Measurements from ENCODE around the gene SORBS2. TPM values are rescaled to one million over a fixed set of nuclear protein-coding genes. Genes with fewer than 3 reads are reported as not detected.

SORBS2 gene
- total and polyA plus RNA-seq, 3 donors from 2014 or later = 20.2 to 47.7 (median 26.0) TPM

DNA sequence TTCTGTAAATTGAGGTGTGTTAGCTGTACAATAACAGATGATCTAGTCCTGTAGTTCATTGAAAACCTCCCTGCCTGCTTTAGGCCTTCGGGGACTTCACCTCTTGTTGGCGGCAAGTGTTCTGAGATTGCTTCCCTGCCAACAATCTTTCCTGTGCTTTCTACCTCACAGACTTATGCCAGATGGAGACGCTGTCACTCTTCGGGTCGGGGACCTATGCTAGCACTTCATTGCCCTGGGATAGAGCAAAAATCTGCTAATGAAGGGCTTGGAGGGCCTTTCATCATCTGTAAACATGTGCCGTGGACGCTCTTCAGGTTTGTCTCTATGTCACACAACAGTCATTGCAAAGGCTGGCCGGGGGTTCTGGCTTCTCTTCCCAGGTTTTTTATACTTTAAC, 272.0 kb downstream of the SORBS2 start:
- no peak overlapping the region for H3K4me3 ChIP-seq
- peaks cover 7% of the 10 kb centered on the region for H3K4me1 ChIP-seq
- no peaks in the 10 kb centered on the region for H3K27me3 ChIP-seq
- 83 to 88% methylated on average over 8 of the region's 8 CpGs for WGBS, 2 donors
- intact Hi-C loops (cut with DNase I; ENCODE audit: low total_unique reads) = no loop called here
- H3K36me3 ChIP-seq (ENCODE audit: low read depth, missing control alignments) = no peaks in the 10 kb centered on the region
- no peak for DNase-seq
- H3K27ac ChIP-seq = no peak overlapping the region
- TF ChIP-seq, protein P1, sequence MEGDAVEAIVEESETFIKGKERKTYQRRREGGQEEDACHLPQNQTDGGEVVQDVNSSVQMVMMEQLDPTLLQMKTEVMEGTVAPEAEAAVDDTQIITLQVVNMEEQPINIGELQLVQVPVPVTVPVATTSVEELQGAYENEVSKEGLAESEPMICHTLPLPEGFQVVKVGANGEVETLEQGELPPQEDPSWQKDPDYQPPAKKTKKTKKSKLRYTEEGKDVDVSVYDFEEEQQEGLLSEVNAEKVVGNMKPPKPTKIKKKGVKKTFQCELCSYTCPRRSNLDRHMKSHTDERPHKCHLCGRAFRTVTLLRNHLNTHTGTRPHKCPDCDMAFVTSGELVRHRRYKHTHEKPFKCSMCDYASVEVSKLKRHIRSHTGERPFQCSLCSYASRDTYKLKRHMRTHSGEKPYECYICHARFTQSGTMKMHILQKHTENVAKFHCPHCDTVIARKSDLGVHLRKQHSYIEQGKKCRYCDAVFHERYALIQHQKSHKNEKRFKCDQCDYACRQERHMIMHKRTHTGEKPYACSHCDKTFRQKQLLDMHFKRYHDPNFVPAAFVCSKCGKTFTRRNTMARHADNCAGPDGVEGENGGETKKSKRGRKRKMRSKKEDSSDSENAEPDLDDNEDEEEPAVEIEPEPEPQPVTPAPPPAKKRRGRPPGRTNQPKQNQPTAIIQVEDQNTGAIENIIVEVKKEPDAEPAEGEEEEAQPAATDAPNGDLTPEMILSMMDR (IDR thresholded peaks at IDR 0.05) = no peak
- no peak for TF ChIP-seq POLR2A (IDR thresholded peaks at IDR 0.05)
- no peaks in the 10 kb centered on the region for H3K9me3 ChIP-seq

DNA sequence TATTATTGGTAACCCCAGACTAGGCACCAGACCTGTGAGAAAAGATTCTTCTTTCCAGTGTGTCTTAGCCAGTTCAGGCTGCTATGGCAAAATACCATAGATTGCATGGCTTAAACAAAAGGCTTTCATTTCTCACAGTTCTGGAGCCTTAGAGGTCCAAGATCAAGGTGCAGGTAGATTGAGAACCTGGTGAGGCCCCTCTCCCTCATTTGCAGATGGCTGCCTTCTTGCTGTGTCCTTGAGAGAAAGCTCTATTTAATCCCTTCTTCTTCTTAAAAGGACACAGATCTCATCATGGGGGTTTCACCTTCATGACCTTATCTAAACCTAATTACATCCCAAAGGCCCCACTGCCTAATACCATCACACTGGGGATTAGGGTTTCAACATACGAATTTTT, 273.2 kb downstream of the SORBS2 start:
- Histone ChIP-seq H3K9me3 (no peaks in the 10 kb centered on the region), H3K4me3 (no peak overlapping the region), H3K36me3 (ENCODE audit: low read depth, missing control alignments) (no peaks in the 10 kb centered on the region), H3K27me3 (no peaks in the 10 kb centered on the region), H3K4me1 (peaks cover 7% of the 10 kb centered on the region), H3K27ac (no peak overlapping the region)
- no peak for DNase-seq
- WGBS, 2 donors = 60 to 79% methylated on average over 1 of the region's 1 CpG
- TF ChIP-seq POLR2A (IDR thresholded peaks at IDR 0.05) = no peak
- TF ChIP-seq, protein P1 (IDR thresholded peaks at IDR 0.05) = no peak
- intact Hi-C loops (cut with DNase I; ENCODE audit: low total_unique reads) = no loop called here

DNA sequence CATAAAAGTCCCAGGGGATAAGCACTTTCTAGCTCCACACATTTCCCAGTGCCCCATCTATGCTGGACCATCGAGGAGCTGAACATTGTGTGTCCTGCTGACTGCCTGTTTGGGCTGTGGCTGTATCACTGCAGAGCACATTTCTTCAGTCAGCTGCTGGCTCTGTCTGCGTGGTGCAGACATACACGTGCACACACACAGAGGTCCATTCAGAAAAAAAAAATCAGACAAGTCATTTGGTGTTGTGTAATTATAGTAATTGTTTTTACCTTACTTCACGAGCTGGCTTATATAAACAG, 275.6 kb downstream of the SORBS2 start:
- Histone ChIP-seq H3K36me3 (ENCODE audit: low read depth, missing control alignments) (no peaks in the 10 kb centered on the region), H3K4me3 (no peak overlapping the region), H3K4me1 (peaks cover 7% of the 10 kb centered on the region), H3K27me3 (no peaks in the 10 kb centered on the region), H3K27ac (peak overlapping the region in 1 of 2 donors; percentile 94), H3K9me3 (no peaks in the 10 kb centered on the region)
- peak; percentile 67 for DNase-seq
- intact Hi-C loops (cut with DNase I; ENCODE audit: low total_unique reads) = no loop called here
- TF ChIP-seq POLR2A (IDR thresholded peaks at IDR 0.05) = no peak
- TF ChIP-seq, protein P1 (IDR thresholded peaks at IDR 0.05) = no peak
- 4 to 7% methylated on average over 4 of the region's 4 CpGs for WGBS, 2 donors

DNA sequence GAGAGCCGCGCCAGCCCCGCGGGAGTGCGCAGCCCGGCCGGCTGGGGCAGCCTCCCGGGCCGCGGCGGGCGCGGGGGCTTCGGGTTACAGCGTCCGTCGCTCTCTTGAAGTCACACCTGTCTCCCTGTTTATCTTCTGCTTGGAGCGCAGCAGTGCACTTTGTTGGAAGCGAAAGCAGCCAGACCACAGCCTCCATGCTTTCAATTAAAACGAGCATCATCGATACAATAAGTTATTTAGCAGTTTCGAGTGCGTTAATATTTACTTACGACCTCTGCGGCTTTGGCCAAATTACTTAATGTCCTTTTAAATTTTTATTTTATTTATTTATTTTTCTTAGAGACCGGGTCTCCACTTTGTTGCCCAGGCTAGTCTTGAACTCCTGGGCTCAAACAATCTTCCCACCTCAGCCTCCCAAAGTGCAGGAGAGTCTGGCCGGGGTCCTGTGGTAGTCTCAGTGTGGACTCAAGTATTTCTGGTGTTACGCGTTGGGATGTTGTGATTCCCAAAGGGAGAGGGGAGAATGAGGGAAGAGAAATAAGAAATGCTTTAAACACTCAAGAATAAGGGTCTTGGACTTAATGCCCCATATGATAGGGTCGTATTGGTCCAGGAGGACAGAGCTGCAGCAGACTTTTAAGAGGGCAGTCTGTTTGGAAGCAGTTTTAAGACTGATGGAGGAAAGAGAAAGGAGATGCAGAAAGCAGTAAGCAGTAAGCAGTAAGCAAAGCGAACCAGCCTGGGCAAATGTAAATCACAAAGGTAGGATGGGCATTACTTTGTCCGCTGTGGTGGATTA, 276.2 kb downstream of the SORBS2 start:
- WGBS, 2 donors = 7 to 9% methylated on average over 16 to 32 of the region's 32 CpGs
- Histone ChIP-seq H3K9me3 (no peaks in the 10 kb centered on the region), H3K27ac (peak overlapping the region; percentile 87 to 94), H3K4me1 (peaks cover 7% of the 10 kb centered on the region), H3K27me3 (no peaks in the 10 kb centered on the region), H3K4me3 (peak overlapping the region; percentile 73 to 77), H3K36me3 (ENCODE audit: low read depth, missing control alignments) (no peaks in the 10 kb centered on the region)
- TF ChIP-seq, protein P1 (IDR thresholded peaks at IDR 0.05) = no peak
- no peak for TF ChIP-seq POLR2A (IDR thresholded peaks at IDR 0.05)
- no peak for DNase-seq
- intact Hi-C loops (cut with DNase I; ENCODE audit: low total_unique reads) = no loop called here

Small RNAs within 50 kb of the gene (small RNA-seq; reads per million reads assigned to genes)
- 0 reads per million in 2 donors for gene RF00019

All from testis (tissue), 3 donors.